ENCODE results near the gene DVL1.

GRCh38 chr1:1345384-1345783 lies 3.8 kb downstream of the DVL1 start:
- TF ChIP-seq ZNF274 (IDR thresholded peaks at IDR 0.05; ENCODE audit: low read depth, low read length) (no peak), YY1 (IDR thresholded peaks at IDR 0.05; ENCODE audit: insufficient read depth, insufficient read length) (no peak), SUZ12 (IDR thresholded peaks at IDR 0.05; ENCODE audit: extremely low read depth, insufficient read depth, insufficient read length) (no peak)

All from NT2/D1 (cell line).